GM06990 (cell line): Measurements from ENCODE around the gene SLC17A5.

Experiments
- DNase-seq: peaks from one replicate; pipeline ENCODE4 v3.0.0-alpha.2; 2011; ENCODE audit not compliant: insufficient read length; ENCODE audit errors: extremely low read depth
- H3K27me3 ChIP-seq: replicated peaks from 2 replicates; pipeline ENCODE4 v1.6.0; 2011; ENCODE audit warnings: low read length; ENCODE audit not compliant: control insufficient read depth, insufficient read depth
- H3K36me3 ChIP-seq: 2 replicates; pipeline ENCODE4 v1.5.1; 2011; ENCODE audit warnings: low read length; ENCODE audit not compliant: control insufficient read depth, insufficient read depth
- H3K4me3 ChIP-seq: replicated peaks from 2 replicates; pipeline ENCODE4 v1.5.1; 2011; ENCODE audit warnings: low read depth, mild to moderate bottlenecking, control low read depth, low read length
- CTCF ChIP-seq: IDR thresholded peaks from 2 replicates; pipeline ENCODE4 v1.5.1; 2011; ENCODE audit warnings: low read length, control low read depth, mild to moderate bottlenecking, inconsistent platforms; ENCODE audit not compliant: insufficient read depth, poor library complexity, severe bottlenecking

The SLC17A5 gene

DNA sequence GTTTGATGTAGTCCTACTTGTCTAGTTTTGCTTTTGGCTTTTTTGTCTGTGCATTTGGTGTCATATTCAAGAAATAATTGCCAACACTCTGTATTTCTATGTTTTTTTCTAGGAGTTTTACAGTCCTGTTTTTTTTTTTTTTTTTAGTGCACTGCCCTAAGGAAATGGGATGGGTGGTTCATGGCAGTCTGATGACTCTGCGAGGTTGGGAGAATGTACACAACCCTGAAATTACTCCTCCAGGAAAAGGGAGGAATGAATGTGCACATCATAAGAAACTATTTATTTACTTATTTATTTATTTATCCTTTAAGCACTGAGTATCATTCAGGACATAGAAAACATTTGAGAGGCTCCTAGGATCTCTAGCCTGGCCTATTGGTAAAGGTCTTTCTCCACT is 15.2 kb upstream of the SLC17A5 start:
- TF ChIP-seq CTCF = no peak
- DNase-seq = no peak

GRCh38 chr6:73667798-73668197 is 14.0 kb upstream of the SLC17A5 start:
- Histone ChIP-seq H3K27me3 (no peaks in the 10 kb centered on the region), H3K36me3 (no peaks in the 10 kb centered on the region), H3K4me3 (no peak overlapping the region)
- DNase-seq = no peak
- no peak for TF ChIP-seq CTCF

More for the DNA sequence above, 15.2 kb upstream of the SLC17A5 start:
- Histone ChIP-seq H3K4me3 (no peak overlapping the region), H3K36me3 (no peaks in the 10 kb centered on the region), H3K27me3 (no peaks in the 10 kb centered on the region)

- no peak for DNase-seq
- Histone ChIP-seq H3K36me3 (no peaks in the 10 kb centered on the region), H3K4me3 (no peak overlapping the region), H3K27me3 (no peaks in the 10 kb centered on the region)
- TF ChIP-seq CTCF = no peak
Measured at GRCh38 chr6:73666393-73666792, 12.6 kb upstream of the SLC17A5 start.

- Histone ChIP-seq H3K4me3 (no peak overlapping the region), H3K27me3 (no peaks in the 10 kb centered on the region), H3K36me3 (no peaks in the 10 kb centered on the region)
- no peak for TF ChIP-seq CTCF
- peak; percentile 28 for DNase-seq
Measured at GRCh38 chr6:73665686-73666319, 12.0 kb upstream of the SLC17A5 start.

- Histone ChIP-seq H3K4me3 (no peak overlapping the region), H3K36me3 (no peaks in the 10 kb centered on the region), H3K27me3 (no peaks in the 10 kb centered on the region)
- no peak for DNase-seq
- no peak for TF ChIP-seq CTCF
Measured at GRCh38 chr6:73664701-73665100, 10.9 kb upstream of the SLC17A5 start.

GRCh38 chr6:73657201-73657600 is 3.4 kb upstream of the SLC17A5 start:
- DNase-seq = no peak
- no peaks in the 10 kb centered on the region for H3K27me3 ChIP-seq
- no peaks in the 10 kb centered on the region for H3K36me3 ChIP-seq
- H3K4me3 ChIP-seq = no peak overlapping the region
- no peak for TF ChIP-seq CTCF
